ENCODE data around the gene TTC28.

GRCh38 chr22:28669387-28669786 is 10.3 kb downstream of the TTC28 start:
- TF ChIP-seq CTCF (conservative IDR thresholded peaks at IDR 0.05 in 1 of 2, IDR thresholded peaks at IDR 0.05 in 1 of 2; ENCODE audit: low read depth in 1 of 2, low read length in 2 of 2) = no peak
- no peak for TF ChIP-seq EZH2 (IDR thresholded peaks at IDR 0.05; ENCODE audit: low read length, missing control alignments)
